ENCODE data around the gene NAP1L4.
A peak's percentile ranks its signal among the peaks of the same experiment; 100 is the strongest.

NAP1L4 gene

DNA sequence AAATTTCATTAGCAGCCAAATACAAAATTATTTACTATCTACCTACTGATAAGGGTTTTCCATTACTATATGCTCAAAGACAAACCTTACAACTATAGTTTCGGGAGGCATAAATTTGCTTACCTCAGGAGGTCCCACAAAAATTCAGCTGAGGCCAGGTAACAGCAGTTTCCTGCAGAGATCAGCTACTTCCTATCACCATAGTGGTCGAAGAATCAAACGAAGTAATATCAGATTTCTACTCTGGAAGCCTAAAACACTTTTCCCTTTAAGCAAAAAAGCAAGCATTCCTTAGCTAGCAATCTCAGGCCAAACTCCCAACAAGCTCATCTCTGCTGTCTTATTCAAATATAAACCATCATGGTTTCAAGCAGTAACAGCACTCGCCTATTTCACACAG lies 3.1 kb downstream of the NAP1L4 start:
- Histone ChIP-seq H3K9ac (ENCODE audit: low read length) (peak overlapping the region; percentile 91), H4K20me1 (ENCODE audit: insufficient read depth, low read length) (no peaks in the 10 kb centered on the region), H3K4me1 (ENCODE audit: insufficient read depth, low read length, severe bottlenecking) (peaks cover 47% of the 10 kb centered on the region), H3K4me2 (ENCODE audit: low read length) (peak overlapping the region; percentile 82), H3K9me2 (ENCODE audit: low read depth, low read length) (no peaks in the 10 kb centered on the region), H3K9me3 (ENCODE audit: low read length) (no peaks in the 10 kb centered on the region), H3K4me3 (ENCODE audit: low read depth, low read length, poor library complexity, severe bottlenecking) (peak overlapping the region; percentile 88), H2AFZ (ENCODE audit: low read length) (no peak overlapping the region), H3K79me2 (ENCODE audit: insufficient read depth, low read length) (peaks cover 77% of the 10 kb centered on the region), H3K27me3 (ENCODE audit: insufficient read depth, low read length) (no peaks in the 10 kb centered on the region), H3K36me3 (ENCODE audit: insufficient read depth, low read length) (peaks cover 36% of the 10 kb centered on the region), H3F3A (ENCODE audit: insufficient read depth, low read length) (no peaks in the 10 kb centered on the region), H3K27ac (ENCODE audit: low read depth, low read length, poor library complexity, severe bottlenecking) (peak overlapping the region; percentile 33)
- TF ChIP-seq, protein P1, sequence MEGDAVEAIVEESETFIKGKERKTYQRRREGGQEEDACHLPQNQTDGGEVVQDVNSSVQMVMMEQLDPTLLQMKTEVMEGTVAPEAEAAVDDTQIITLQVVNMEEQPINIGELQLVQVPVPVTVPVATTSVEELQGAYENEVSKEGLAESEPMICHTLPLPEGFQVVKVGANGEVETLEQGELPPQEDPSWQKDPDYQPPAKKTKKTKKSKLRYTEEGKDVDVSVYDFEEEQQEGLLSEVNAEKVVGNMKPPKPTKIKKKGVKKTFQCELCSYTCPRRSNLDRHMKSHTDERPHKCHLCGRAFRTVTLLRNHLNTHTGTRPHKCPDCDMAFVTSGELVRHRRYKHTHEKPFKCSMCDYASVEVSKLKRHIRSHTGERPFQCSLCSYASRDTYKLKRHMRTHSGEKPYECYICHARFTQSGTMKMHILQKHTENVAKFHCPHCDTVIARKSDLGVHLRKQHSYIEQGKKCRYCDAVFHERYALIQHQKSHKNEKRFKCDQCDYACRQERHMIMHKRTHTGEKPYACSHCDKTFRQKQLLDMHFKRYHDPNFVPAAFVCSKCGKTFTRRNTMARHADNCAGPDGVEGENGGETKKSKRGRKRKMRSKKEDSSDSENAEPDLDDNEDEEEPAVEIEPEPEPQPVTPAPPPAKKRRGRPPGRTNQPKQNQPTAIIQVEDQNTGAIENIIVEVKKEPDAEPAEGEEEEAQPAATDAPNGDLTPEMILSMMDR (IDR thresholded peaks at IDR 0.05; ENCODE audit: low read length): no peak
- no peak for TF ChIP-seq EZH2 (IDR thresholded peaks at IDR 0.05; ENCODE audit: borderline replicate concordance, low read length)

DNA sequence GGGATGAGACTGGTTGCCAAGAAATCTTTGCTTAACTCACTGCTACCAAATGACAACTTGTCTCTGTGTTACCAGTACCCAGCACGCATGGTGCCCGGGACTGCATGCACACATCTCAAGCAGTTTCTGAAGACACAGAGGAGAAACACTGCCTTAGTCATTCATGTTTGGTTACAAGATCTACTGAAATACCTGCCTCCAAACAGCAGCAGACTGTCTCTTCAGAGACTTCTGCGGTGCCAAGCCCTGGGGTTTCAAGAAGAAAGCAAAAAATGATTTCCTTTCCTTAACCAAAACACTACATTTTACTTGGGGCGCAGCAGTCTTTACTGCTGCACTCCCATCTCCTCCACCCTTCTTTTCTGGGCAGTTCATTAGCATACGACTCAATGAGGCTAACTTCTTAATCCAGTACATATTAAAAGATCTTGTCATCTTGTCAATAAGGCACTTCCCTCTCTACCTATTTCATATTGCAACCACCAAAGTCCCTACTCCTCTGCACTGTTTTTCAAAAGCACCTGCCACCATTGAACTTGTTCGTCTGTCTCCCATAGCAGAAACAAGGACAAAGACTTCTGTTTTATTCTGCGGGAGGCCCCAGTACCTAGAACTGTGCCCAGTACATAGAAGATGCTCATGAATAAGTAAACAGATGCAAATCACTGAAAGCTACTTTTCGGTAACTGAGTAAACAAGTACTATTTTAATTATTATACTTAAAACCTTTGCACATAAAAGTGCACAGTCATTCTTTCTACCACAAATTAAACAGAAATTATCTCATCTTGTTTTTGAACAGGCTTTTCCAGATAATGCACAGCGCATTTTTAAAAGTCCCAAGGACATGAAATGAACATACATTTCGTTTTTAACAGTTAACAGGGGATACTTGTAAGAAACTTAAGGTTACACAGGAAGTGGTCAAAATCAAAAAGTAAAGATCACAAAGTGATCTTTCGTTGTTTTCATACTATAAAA lies 4.0 kb downstream of the NAP1L4 start:
- peak overlapping the region; percentile 88 for H3K4me3 ChIP-seq (ENCODE audit: low read depth, low read length, poor library complexity, severe bottlenecking)
- H4K20me1 ChIP-seq (ENCODE audit: insufficient read depth, low read length): no peaks in the 10 kb centered on the region
- H3K9me3 ChIP-seq (ENCODE audit: low read length): no peaks in the 10 kb centered on the region
- H3K27me3 ChIP-seq (ENCODE audit: insufficient read depth, low read length): no peaks in the 10 kb centered on the region
- H3F3A ChIP-seq (ENCODE audit: insufficient read depth, low read length): no peaks in the 10 kb centered on the region
- H3K27ac ChIP-seq (ENCODE audit: low read depth, low read length, poor library complexity, severe bottlenecking): peak overlapping the region; percentile 33
- H3K4me2 ChIP-seq (ENCODE audit: low read length): peak overlapping the region; percentile 82
- peak overlapping the region; percentile 91 for H3K9ac ChIP-seq (ENCODE audit: low read length)
- TF ChIP-seq, protein P1 (IDR thresholded peaks at IDR 0.05; ENCODE audit: low read length): no peak
- TF ChIP-seq EZH2 (IDR thresholded peaks at IDR 0.05; ENCODE audit: borderline replicate concordance, low read length): no peak
- H3K79me2 ChIP-seq (ENCODE audit: insufficient read depth, low read length): peaks cover 85% of the 10 kb centered on the region
- no peak overlapping the region for H2AFZ ChIP-seq (ENCODE audit: low read length)
- H3K9me2 ChIP-seq (ENCODE audit: low read depth, low read length): no peaks in the 10 kb centered on the region
- peaks cover 42% of the 10 kb centered on the region for H3K36me3 ChIP-seq (ENCODE audit: insufficient read depth, low read length)
- peaks cover 47% of the 10 kb centered on the region for H3K4me1 ChIP-seq (ENCODE audit: insufficient read depth, low read length, severe bottlenecking)

DNA sequence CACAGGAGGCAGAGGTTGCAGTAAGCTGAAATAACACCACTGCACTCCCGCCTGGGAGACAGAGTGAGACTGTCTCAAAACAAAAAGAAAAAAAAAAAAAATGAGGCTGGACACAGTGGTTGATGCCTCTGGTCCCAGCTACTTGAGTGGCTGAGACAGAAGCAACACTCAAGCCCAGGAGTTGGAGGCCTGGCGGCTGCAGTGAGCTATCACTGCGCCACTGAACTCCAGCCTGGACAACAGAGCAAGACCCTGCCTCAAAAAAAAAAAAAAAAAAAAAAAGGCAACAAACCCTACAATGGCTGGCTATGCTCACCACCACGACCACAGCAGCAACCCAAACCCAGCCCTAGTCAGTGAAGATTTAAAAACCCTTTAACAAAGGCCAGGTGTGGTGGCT lies 8.2 kb downstream of the NAP1L4 start:
- Histone ChIP-seq H3K9me2 (ENCODE audit: low read depth, low read length) (no peaks in the 10 kb centered on the region), H3K27ac (ENCODE audit: low read depth, low read length, poor library complexity, severe bottlenecking) (no peak overlapping the region), H3K79me2 (ENCODE audit: insufficient read depth, low read length) (peaks cover 98% of the 10 kb centered on the region), H3K9ac (ENCODE audit: low read length) (no peak overlapping the region), H3K4me1 (ENCODE audit: insufficient read depth, low read length, severe bottlenecking) (peaks cover 29% of the 10 kb centered on the region), H3K36me3 (ENCODE audit: insufficient read depth, low read length) (peaks cover 63% of the 10 kb centered on the region), H3K4me3 (ENCODE audit: low read depth, low read length, poor library complexity, severe bottlenecking) (no peak overlapping the region), H3K4me2 (ENCODE audit: low read length) (no peak overlapping the region), H4K20me1 (ENCODE audit: insufficient read depth, low read length) (no peaks in the 10 kb centered on the region), H3F3A (ENCODE audit: insufficient read depth, low read length) (no peaks in the 10 kb centered on the region), H3K27me3 (ENCODE audit: insufficient read depth, low read length) (no peaks in the 10 kb centered on the region), H3K9me3 (ENCODE audit: low read length) (no peaks in the 10 kb centered on the region), H2AFZ (ENCODE audit: low read length) (no peak overlapping the region)
- no peak for TF ChIP-seq EZH2 (IDR thresholded peaks at IDR 0.05; ENCODE audit: borderline replicate concordance, low read length)
- TF ChIP-seq, protein P1 (IDR thresholded peaks at IDR 0.05; ENCODE audit: low read length): no peak

All from OCI-LY1 (cell line).